HUES6 (cell line): ENCODE results near the gene PIP5K1B.

Source experiments
- H3K27ac ChIP-seq: 2 replicates; pipeline ENCODE4 v1.7.0; 2013; ENCODE audit warnings: low read depth, mild to moderate bottlenecking, low read length, inconsistent platforms
- H3K27me3 ChIP-seq: 2 replicates; pipeline ENCODE4 v1.6.1; 2013; ENCODE audit warnings: low read length; ENCODE audit not compliant: control insufficient read depth, insufficient read depth
- H3K36me3 ChIP-seq: 2 replicates; pipeline ENCODE4 v1.6.1; 2013; ENCODE audit warnings: low read length; ENCODE audit not compliant: control insufficient read depth, insufficient read depth
- H3K4me1 ChIP-seq: 2 replicates; pipeline ENCODE4 v1.6.1; 2013; ENCODE audit warnings: low read length; ENCODE audit not compliant: control insufficient read depth, insufficient read depth
- H3K4me3 ChIP-seq: 2 replicates; pipeline ENCODE4 v1.5.1; 2013; ENCODE audit warnings: low read depth, low read length
- H3K9ac ChIP-seq: one replicate; pipeline ENCODE4 v1.6.1; 2013; ENCODE audit warnings: mild to moderate bottlenecking, low read length
- H3K9me3 ChIP-seq: 2 replicates; pipeline ENCODE4 v1.6.1; 2013; ENCODE audit warnings: low read depth, low read length; ENCODE audit not compliant: control insufficient read depth, insufficient read depth

The PIP5K1B gene

DNA sequence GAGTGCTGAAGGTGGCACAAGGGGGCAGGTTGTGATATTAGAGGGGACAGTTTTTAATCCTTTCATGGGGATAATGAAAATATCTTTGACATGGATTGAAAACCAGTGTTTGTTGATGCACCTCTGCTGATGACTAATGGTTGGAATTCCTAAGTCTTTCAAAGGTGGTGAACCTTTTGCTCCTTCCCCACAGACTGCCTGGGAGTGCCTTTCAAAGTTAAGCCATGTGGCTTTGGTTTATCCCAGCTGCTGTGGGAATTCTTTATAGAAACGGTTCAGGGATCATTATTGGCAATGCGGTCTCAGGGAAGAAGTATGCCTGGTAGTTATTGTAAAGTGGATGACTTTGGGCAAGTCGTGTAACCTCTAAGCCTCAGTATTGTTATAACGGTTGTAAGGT, 45.7 kb downstream of the PIP5K1B start:
- H3K9ac ChIP-seq, result no peak overlapping the region
- no peaks in the 10 kb centered on the region for H3K27me3 ChIP-seq
- no peak overlapping the region for H3K4me3 ChIP-seq
- no peak overlapping the region for H3K27ac ChIP-seq
- H3K9me3 ChIP-seq, result no peaks in the 10 kb centered on the region
- H3K36me3 ChIP-seq, result no peaks in the 10 kb centered on the region
- H3K4me1 ChIP-seq, result peaks cover 23% of the 10 kb centered on the region

DNA sequence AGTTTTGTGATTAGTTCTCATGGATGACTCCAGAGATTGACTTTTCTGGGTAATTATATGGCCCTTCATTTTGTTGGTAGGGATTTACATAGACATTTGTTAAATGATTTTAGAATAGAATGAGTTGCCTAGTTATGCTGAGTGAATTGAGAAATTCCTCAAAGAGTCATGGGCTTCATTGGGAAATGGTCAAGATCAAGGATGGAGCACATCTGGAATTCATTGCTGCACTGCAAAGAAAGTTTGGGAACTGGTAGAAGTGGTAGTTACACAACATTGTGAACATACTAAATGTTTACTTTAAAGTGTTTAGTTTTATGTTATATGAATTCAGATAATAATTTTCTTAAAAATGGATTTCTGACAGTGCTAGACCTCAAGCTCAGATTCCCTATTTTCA, 46.5 kb downstream of the PIP5K1B start:
- Histone ChIP-seq H3K9me3 (no peaks in the 10 kb centered on the region), H3K27me3 (no peaks in the 10 kb centered on the region), H3K36me3 (no peaks in the 10 kb centered on the region), H3K4me3 (no peak overlapping the region), H3K27ac (no peak overlapping the region), H3K9ac (no peak overlapping the region), H3K4me1 (peaks cover 25% of the 10 kb centered on the region)

DNA sequence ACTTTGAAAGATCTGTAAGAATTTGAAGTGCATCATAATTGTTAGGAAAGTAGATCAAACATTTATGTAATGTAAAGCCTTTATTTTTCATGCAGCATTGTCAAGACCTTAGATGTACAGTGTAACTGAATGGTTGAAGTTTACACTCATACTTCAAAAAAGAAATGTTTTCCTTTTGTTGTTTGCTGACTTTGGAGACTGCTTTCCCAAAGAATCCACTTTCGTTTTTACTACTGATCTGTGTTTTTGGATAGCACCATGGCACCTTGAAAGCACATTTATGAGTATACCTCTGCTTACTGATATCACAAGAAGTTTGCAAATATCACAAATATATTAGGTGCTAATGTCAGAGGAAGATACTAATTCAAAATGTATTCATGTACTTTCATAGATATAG, 50.0 kb downstream of the PIP5K1B start:
- H3K9me3 ChIP-seq, result no peaks in the 10 kb centered on the region
- no peaks in the 10 kb centered on the region for H3K27me3 ChIP-seq

GRCh38 chr9:68755752-68756151, 50.7 kb downstream of the PIP5K1B start:
- H3K9ac ChIP-seq, result no peak overlapping the region
- no peak overlapping the region for H3K27ac ChIP-seq
- no peaks in the 10 kb centered on the region for H3K36me3 ChIP-seq
- H3K4me1 ChIP-seq, result peaks cover 18% of the 10 kb centered on the region
- H3K4me3 ChIP-seq, result no peak overlapping the region
- no peaks in the 10 kb centered on the region for H3K9me3 ChIP-seq
- H3K27me3 ChIP-seq, result no peaks in the 10 kb centered on the region

More for the DNA sequence above, 50.0 kb downstream of the PIP5K1B start:
- Histone ChIP-seq H3K9ac (no peak overlapping the region), H3K4me3 (no peak overlapping the region), H3K36me3 (no peaks in the 10 kb centered on the region), H3K27ac (no peak overlapping the region), H3K4me1 (peaks cover 21% of the 10 kb centered on the region)

GRCh38 chr9:68759981-68760673, 55.1 kb downstream of the PIP5K1B start:
- Histone ChIP-seq H3K9me3 (no peaks in the 10 kb centered on the region), H3K27me3 (no peaks in the 10 kb centered on the region), H3K27ac (no peak overlapping the region), H3K36me3 (no peaks in the 10 kb centered on the region), H3K4me3 (no peak overlapping the region), H3K4me1 (peaks cover 9% of the 10 kb centered on the region), H3K9ac (no peak overlapping the region)

GRCh38 chr9:68760674-68761333, 55.8 kb downstream of the PIP5K1B start:
- H3K9me3 ChIP-seq, result no peaks in the 10 kb centered on the region
- no peak overlapping the region for H3K4me3 ChIP-seq
- H3K9ac ChIP-seq, result no peak overlapping the region
- H3K27ac ChIP-seq, result no peak overlapping the region
- H3K36me3 ChIP-seq, result no peaks in the 10 kb centered on the region
- H3K4me1 ChIP-seq, result peaks cover 2% of the 10 kb centered on the region; the same call in 1 of the 2 replicates
- H3K27me3 ChIP-seq, result no peaks in the 10 kb centered on the region

- Histone ChIP-seq H3K27me3 (no peaks in the 10 kb centered on the region), H3K4me3 (no peak overlapping the region), H3K4me1 (no peaks in the 10 kb centered on the region), H3K9me3 (no peaks in the 10 kb centered on the region), H3K27ac (no peak overlapping the region), H3K36me3 (no peaks in the 10 kb centered on the region), H3K9ac (no peak overlapping the region)
These were observed 57.5 kb downstream of the PIP5K1B start for GRCh38 chr9:68762570-68762969.

- Histone ChIP-seq H3K27ac (no peak overlapping the region), H3K4me3 (no peak overlapping the region), H3K27me3 (no peaks in the 10 kb centered on the region), H3K36me3 (no peaks in the 10 kb centered on the region), H3K9me3 (no peaks in the 10 kb centered on the region), H3K4me1 (no peaks in the 10 kb centered on the region), H3K9ac (no peak overlapping the region)
These were observed 58.1 kb downstream of the PIP5K1B start for GRCh38 chr9:68763104-68763503.

GRCh38 chr9:68768619-68769018, 63.6 kb downstream of the PIP5K1B start:
- Histone ChIP-seq H3K9me3 (no peaks in the 10 kb centered on the region), H3K9ac (no peak overlapping the region), H3K4me1 (no peaks in the 10 kb centered on the region), H3K27ac (no peak overlapping the region), H3K27me3 (no peaks in the 10 kb centered on the region), H3K36me3 (no peaks in the 10 kb centered on the region), H3K4me3 (no peak overlapping the region)

DNA sequence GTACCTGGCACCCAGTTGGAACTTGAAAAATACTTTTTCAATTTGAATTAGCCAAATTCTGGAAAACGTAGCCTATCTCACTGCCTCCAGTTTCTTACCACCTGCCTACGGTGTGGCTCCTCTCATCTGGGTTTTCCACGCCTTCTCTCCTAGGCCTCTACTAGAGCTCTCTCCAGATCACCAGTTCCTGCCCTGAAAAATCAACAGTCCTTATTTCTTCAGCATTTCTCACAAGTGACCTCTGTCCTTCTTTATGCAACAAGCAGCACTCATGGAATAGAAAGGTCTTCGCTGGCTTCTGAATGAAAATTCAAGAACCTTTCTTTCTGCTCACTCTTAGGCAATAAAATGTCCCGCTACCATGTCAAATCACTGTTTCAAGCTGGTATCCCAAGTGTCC, 64.8 kb downstream of the PIP5K1B start:
- H3K4me1 ChIP-seq, result no peaks in the 10 kb centered on the region
- no peaks in the 10 kb centered on the region for H3K9me3 ChIP-seq
- H3K27ac ChIP-seq, result no peak overlapping the region
- no peak overlapping the region for H3K4me3 ChIP-seq
- H3K36me3 ChIP-seq, result no peaks in the 10 kb centered on the region
- H3K27me3 ChIP-seq, result no peaks in the 10 kb centered on the region
- H3K9ac ChIP-seq, result no peak overlapping the region

- Histone ChIP-seq H3K36me3 (no peaks in the 10 kb centered on the region), H3K27ac (no peak overlapping the region), H3K4me1 (no peaks in the 10 kb centered on the region), H3K9me3 (no peaks in the 10 kb centered on the region), H3K27me3 (no peaks in the 10 kb centered on the region), H3K9ac (no peak overlapping the region), H3K4me3 (no peak overlapping the region)
These were observed 66.3 kb downstream of the PIP5K1B start for GRCh38 chr9:68771376-68771775.
